ENCODE measurements around the gene SCN2A. TPM values are rescaled to one million over a fixed set of nuclear protein-coding genes. Genes with fewer than 3 reads are reported as not detected.
A peak's percentile ranks its signal among the peaks of the same experiment; 100 is the strongest.

The SCN2A gene
- polyA plus RNA-seq, 1 donor (not counting 4 experiments of a cell fraction or from before 2014, with no cell fraction given) = 1.0 TPM

- H3K36me3 ChIP-seq (ENCODE audit: control insufficient read depth in 2 of 2, extremely low read depth in 1 of 2, insufficient read depth in 2 of 2, low read length in 2 of 2) = no peaks in the 10 kb centered on the region
- no peaks in the 10 kb centered on the region for H4K20me1 ChIP-seq (ENCODE audit: control insufficient read depth, extremely low read depth, insufficient read depth, low read length)
- no peak overlapping the region for H3K4me3 ChIP-seq (ENCODE audit: control insufficient read depth in 2 of 3, extremely low read depth in 1 of 3, insufficient read depth in 2 of 3, low read depth in 1 of 3, low read length in 3 of 3)
- no peaks in the 10 kb centered on the region for H3K9me3 ChIP-seq (ENCODE audit: control insufficient read depth, low read depth, low read length)
- H3K4me1 ChIP-seq (ENCODE audit: control insufficient read depth, extremely low read depth, insufficient read depth, low read length) = peaks cover 6% of the 10 kb centered on the region
- H3K27me3 ChIP-seq (ENCODE audit: control insufficient read depth, extremely low read depth, insufficient read depth, low read length) = no peaks in the 10 kb centered on the region
- H3K79me2 ChIP-seq (ENCODE audit: control insufficient read depth, insufficient read depth, low read length) = no peaks in the 10 kb centered on the region
- TF ChIP-seq CTCF (optimal IDR thresholded peaks at IDR 0.05 in 1 of 3, IDR thresholded peaks at IDR 0.05 in 1 of 3, conservative IDR thresholded peaks at IDR 0.05 in 1 of 3; ENCODE audit: extremely low read depth in 1 of 3, insufficient read depth in 2 of 3, low read length in 3 of 3) = no peak
- TF ChIP-seq EZH2 (IDR thresholded peaks at IDR 0.05; ENCODE audit: low read length) = no peak
- no peak overlapping the region for H3K27ac ChIP-seq (ENCODE audit: control insufficient read depth, insufficient read depth, low read length)
- no peak overlapping the region for H3K9ac ChIP-seq (ENCODE audit: control insufficient read depth, extremely low read depth, insufficient read depth, low read length)
- DNase-seq (ENCODE audit: low read depth, low spot score) (peak; percentile 48), FAIRE-seq (peak; percentile 87)
- no peaks in the 10 kb centered on the region for H3K9me1 ChIP-seq (ENCODE audit: control insufficient read depth, extremely low read depth, insufficient read depth, low read length)
- dilution Hi-C loops (cut with MboI; ENCODE audit: extremely low pct_ligation_motif_present, low sequenced_read_pairs) = loop anchor here (25.0 kb wide), 1 partner anchor 281 kb away; no protein-coding TSS in a partner anchor
- no peak overlapping the region for H3K4me2 ChIP-seq (ENCODE audit: control insufficient read depth, extremely low read depth, insufficient read depth, low read depth, low read length)
- H2AFZ ChIP-seq (ENCODE audit: control insufficient read depth, low read length) = no peak overlapping the region
These were observed 167.0 kb downstream of the SCN2A start for GRCh38 chr2:165406173-165406572.

GRCh38 chr2:165407466-165407865 lies 168.3 kb downstream of the SCN2A start:
- no peak overlapping the region for H3K27ac ChIP-seq (ENCODE audit: control insufficient read depth, insufficient read depth, low read length)

More at GRCh38 chr2:165407466-165407865, 168.3 kb downstream of the SCN2A start:
- dilution Hi-C loops (cut with MboI; ENCODE audit: extremely low pct_ligation_motif_present, low sequenced_read_pairs) = loop anchor here (25.0 kb wide), 1 partner anchor 280 kb away; no protein-coding TSS in a partner anchor
- no peak overlapping the region for H3K9ac ChIP-seq (ENCODE audit: control insufficient read depth, extremely low read depth, insufficient read depth, low read length)
- FAIRE-seq = no peak
- TF ChIP-seq EZH2 (IDR thresholded peaks at IDR 0.05; ENCODE audit: low read length) = no peak
- no peak for TF ChIP-seq CTCF (optimal IDR thresholded peaks at IDR 0.05 in 1 of 3, IDR thresholded peaks at IDR 0.05 in 1 of 3, conservative IDR thresholded peaks at IDR 0.05 in 1 of 3; ENCODE audit: extremely low read depth in 1 of 3, insufficient read depth in 2 of 3, low read length in 3 of 3)
- H3K4me3 ChIP-seq (ENCODE audit: control insufficient read depth in 2 of 3, extremely low read depth in 1 of 3, insufficient read depth in 2 of 3, low read depth in 1 of 3, low read length in 3 of 3) = no peak overlapping the region
- no peaks in the 10 kb centered on the region for H3K36me3 ChIP-seq (ENCODE audit: control insufficient read depth in 2 of 2, extremely low read depth in 1 of 2, insufficient read depth in 2 of 2, low read length in 2 of 2)
- H3K9me3 ChIP-seq (ENCODE audit: control insufficient read depth, low read depth, low read length) = no peaks in the 10 kb centered on the region
- H3K79me2 ChIP-seq (ENCODE audit: control insufficient read depth, insufficient read depth, low read length) = no peaks in the 10 kb centered on the region
- no peaks in the 10 kb centered on the region for H4K20me1 ChIP-seq (ENCODE audit: control insufficient read depth, extremely low read depth, insufficient read depth, low read length)
- DNase-seq (ENCODE audit: low read depth, low spot score) = no peak
- H3K4me2 ChIP-seq (ENCODE audit: control insufficient read depth, extremely low read depth, insufficient read depth, low read depth, low read length) = no peak overlapping the region
- H3K27me3 ChIP-seq (ENCODE audit: control insufficient read depth, extremely low read depth, insufficient read depth, low read length) = no peaks in the 10 kb centered on the region
- H2AFZ ChIP-seq (ENCODE audit: control insufficient read depth, low read length) = no peak overlapping the region
- H3K9me1 ChIP-seq (ENCODE audit: control insufficient read depth, extremely low read depth, insufficient read depth, low read length) = no peaks in the 10 kb centered on the region
- H3K4me1 ChIP-seq (ENCODE audit: control insufficient read depth, extremely low read depth, insufficient read depth, low read length) = peaks cover 6% of the 10 kb centered on the region

Measured in keratinocyte (primary cell).